SK-N-SH (cell line): ENCODE data around the gene LLGL2. TPM values are rescaled to one million over a fixed set of nuclear protein-coding genes. Genes with fewer than 3 reads are reported as not detected.

ENCODE experiments used
- CTCF ChIA-PET: fragments of 300-600, 350-600 bp; formaldehyde crosslinking; extraction: SDS; loops from one replicate; lab custom pipeline; 2021; lab: Yijun Ruan, JAX
- POLR2A ChIA-PET: fragments of 350-600 bp; sonication (Branson Sonifier 250); formaldehyde crosslinking; extraction: SDS; loops from one replicate; lab custom pipeline; 2020; ENCODE audit warnings: antibody characterized with exemption, inconsistent platforms; lab: Yijun Ruan, JAX
- DNase-seq: peaks from one replicate; pipeline ENCODE4 v3.0.0; 2012
- H2AFZ ChIP-seq: fragments of 200-600 bp; sonication (generic); 2 replicates; pipeline ENCODE4 v1.8.1; 2016; ENCODE audit warnings: antibody characterized with exemption, mild to moderate bottlenecking, low read depth
- H3F3A ChIP-seq: fragments of 200-600 bp; sonication (generic); replicated peaks from 2 replicates; pipeline ENCODE3; 2016; ENCODE audit warnings: antibody characterized with exemption, mild to moderate bottlenecking; ENCODE audit not compliant: insufficient read depth
- H3K27ac ChIP-seq, 2 experiments: fragments of 200-500 bp in 1 of 2; fragments of 200-600 bp in 1 of 2; sonication (Bioruptor generic) in 1 of 2; sonication (generic), shearing (Covaris generic) in 1 of 2; 2 replicates each; pipeline versions ENCODE4 v1.5.1 to v1.6.1; 2014 to 2016; ENCODE audit warnings: low read depth in 2 of 2, inconsistent platforms in 1 of 2, low read length in 1 of 2, mild to moderate bottlenecking in 1 of 2, mixed read lengths in 1 of 2
- H3K27me3 ChIP-seq: fragments of 200-600 bp; sonication (generic), shearing (Covaris generic); 2 replicates; pipeline ENCODE4 v1.6.1; 2016; ENCODE audit warnings: mixed run types; ENCODE audit not compliant: insufficient read depth
- H3K36me3 ChIP-seq, 2 experiments: fragments of 200-500 bp in 1 of 2; fragments of 200-600 bp in 1 of 2; sonication (Bioruptor generic) in 1 of 2; sonication (generic) in 1 of 2; replicated peaks in 1 of 2; 2 replicates each; pipeline versions ENCODE3 to v1.5.1; 2014 to 2016; ENCODE audit warnings: low read length in 1 of 2, mild to moderate bottlenecking in 1 of 2; ENCODE audit not compliant: insufficient read depth in 2 of 2, control insufficient read depth in 1 of 2
- H3K4me1 ChIP-seq, 2 experiments: fragments of 200-500 bp in 1 of 2; fragments of 200-600 bp in 1 of 2; sonication (Bioruptor generic) in 1 of 2; sonication (generic), shearing (Covaris generic) in 1 of 2; 2 replicates each; pipeline versions ENCODE4 v1.5.1 to v1.6.1; 2014 to 2016; ENCODE audit warnings: low read depth in 1 of 2, low read length in 1 of 2, mixed run types in 1 of 2; ENCODE audit not compliant: insufficient read depth in 2 of 2, control insufficient read depth in 1 of 2
- H3K4me2 ChIP-seq: fragments of 200-600 bp; sonication (generic), shearing (Covaris generic); 2 replicates; pipeline ENCODE4 v1.6.1; 2017; ENCODE audit warnings: mixed run types
- H3K4me3 ChIP-seq, 2 experiments: fragments of 200-500 bp in 1 of 2; fragments of 200-600 bp in 1 of 2; sonication (Bioruptor generic) in 1 of 2; sonication (generic), shearing (Covaris generic) in 1 of 2; 2 replicates each; pipeline versions ENCODE4 v1.5.1 to v1.8.1; 2014 to 2016; ENCODE audit warnings: low read depth in 2 of 2, inconsistent platforms in 1 of 2, low read length in 1 of 2, mild to moderate bottlenecking in 1 of 2, mixed read lengths in 1 of 2, moderate library complexity in 1 of 2
- H3K79me2 ChIP-seq: fragments of 200-600 bp; sonication (generic); 2 replicates; pipeline ENCODE4 v1.8.1; 2017; ENCODE audit warnings: mild to moderate bottlenecking; ENCODE audit not compliant: insufficient read depth
- H3K9ac ChIP-seq: fragments of 200-600 bp; sonication (generic); 2 replicates; pipeline ENCODE4 v1.6.1; 2017; ENCODE audit warnings: mixed run types
- H3K9me2 ChIP-seq: fragments of 200-600 bp; sonication (generic); 2 replicates; pipeline ENCODE4 v1.6.1; 2017; ENCODE audit warnings: mixed run types
- H3K9me3 ChIP-seq: fragments of 200-600 bp; sonication (generic); 2 replicates; pipeline ENCODE4 v1.6.1; 2017; ENCODE audit warnings: mixed run types, mild to moderate bottlenecking, moderate library complexity
- H4K20me1 ChIP-seq: fragments of 200-600 bp; sonication (generic); 2 replicates; pipeline ENCODE4 v1.6.1; 2017; ENCODE audit warnings: mild to moderate bottlenecking, mixed run types; ENCODE audit not compliant: insufficient read depth
- EZH2phosphoT487 ChIP-seq: fragments of 200-600 bp; sonication (generic); IDR thresholded peaks from 2 replicates; pipeline ENCODE4 v1.6.1; 2017; ENCODE audit warnings: low read depth, mixed run types, mild to moderate bottlenecking, antibody characterized with exemption, moderate library complexity, borderline replicate concordance
- POLR2AphosphoS5 ChIP-seq: IDR thresholded peaks from 2 replicates; pipeline ENCODE4 v1.6.1; 2012; ENCODE audit warnings: low read depth, low read length
- WGBS: methylation state at CpG from one replicate; pipeline ENCODE4 v1.1.6; 2017; ENCODE audit warnings: low lambda C conversion rate; 5-methylcytosine and 5-hydroxymethylcytosine counted together
- polyA plus RNA-seq, 3 experiments: library from polyadenylated mRNA; depleted of rRNA; stranded (reverse); fragments of >200 nt; gene quantifications; 2 replicates each; pipeline ENCODE4 v1.2.3, GENCODE V29; 2012

Gene LLGL2
- polyA plus RNA-seq, 1 of the 3 experiments (the other 2 are of a cell fraction), result 6.7 TPM

DNA sequence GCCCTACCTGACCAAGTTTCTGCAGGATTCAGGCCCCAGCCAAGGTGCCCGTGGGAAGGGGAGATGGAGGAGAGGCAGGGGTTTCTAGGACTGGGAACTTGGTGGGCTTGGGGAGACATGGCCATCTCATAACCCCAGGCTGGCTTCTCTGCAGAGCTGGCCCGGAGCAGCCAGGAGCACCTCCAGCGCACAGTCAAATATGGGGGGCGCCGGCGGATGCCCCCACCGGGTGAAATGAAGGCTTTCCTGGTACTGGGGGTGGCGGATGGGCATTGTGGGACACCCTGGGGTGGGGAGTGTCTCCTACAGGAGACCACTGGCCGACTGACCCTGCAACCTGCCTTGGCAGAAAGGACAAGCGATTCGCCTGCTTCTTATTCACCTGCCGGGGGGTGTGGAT, 98.5 kb downstream of the LLGL2 start:
- peaks cover 0 to 33% of the 10 kb centered on the region in 2 experiments; a peak in 1 of 4 replicates for H3K4me1 ChIP-seq
- CTCF ChIA-PET, result interaction anchor here (1.1 to 37.9 kb wide), 7 partner anchors 10 to 127 kb away, joined by 3 to 1370 read pairs (median 8); partner anchors contain the start of genes GALK1 and SMIM5
- H3K36me3 ChIP-seq, result peaks cover 0 to 21% of the 10 kb centered on the region in 2 experiments
- POLR2A ChIA-PET, result interaction anchor here (0.8 kb wide), 1 partner anchor 43 kb away, joined by 4 read pairs; the partner anchor contains the start of genes RECQL5 and SAP30BP
- WGBS, result 46% methylated on average over 11 of the region's 12 CpGs
- H3K4me2 ChIP-seq, result no peak overlapping the region
- H3K27me3 ChIP-seq, result no peaks in the 10 kb centered on the region
- H3K9me2 ChIP-seq, result no peaks in the 10 kb centered on the region
- H2AFZ ChIP-seq, result no peak overlapping the region
- no peak for DNase-seq
- no peaks in the 10 kb centered on the region for H3K79me2 ChIP-seq
- no peak for TF ChIP-seq EZH2phosphoT487
- 0 out of 2 replicates have a peak, but pooled peaks have one; percentile 23 for TF ChIP-seq POLR2AphosphoS5
- TF ChIP-seq, all 33 proteins: peak for 1
- Histone ChIP-seq H3F3A (no peaks in the 10 kb centered on the region), H3K9ac (no peak overlapping the region), H4K20me1 (no peaks in the 10 kb centered on the region), H3K4me3 (no peak overlapping the region), H3K9me3 (no peaks in the 10 kb centered on the region), H3K27ac (no peak overlapping the region)

Other genes starting within 250 kb of the LLGL2 start
- 11.7 and 13.2 TPM in 2 replicates for gene SLC25A19, start 236.3 kb upstream of the LLGL2 start, polyA plus RNA-seq (2012; rRNA removed)
- gene GRB2, start 120.0 kb upstream of the LLGL2 start, polyA plus RNA-seq (2012; rRNA removed), result 81.6 and 89.6 TPM in 2 replicates
- gene TMEM94, start 69.1 kb upstream of the LLGL2 start, polyA plus RNA-seq (2012; rRNA removed), result 68.0 and 89.9 TPM in 2 replicates
- gene CASKIN2, start 10.2 kb upstream of the LLGL2 start, polyA plus RNA-seq (2012; rRNA removed), result 5.2 and 6.5 TPM in 2 replicates
- gene TSEN54, start 9.2 kb upstream of the LLGL2 start, polyA plus RNA-seq (2012; rRNA removed), result 29.8 and 37.7 TPM in 2 replicates
- gene MYO15B, start 62.1 kb downstream of the LLGL2 start, polyA plus RNA-seq (2012; rRNA removed), result 9.7 and 10.3 TPM in 2 replicates
- 0.02 TPM in 1 of 2 replicates, not detected in the other for gene SMIM5, start 107.7 kb downstream of the LLGL2 start, polyA plus RNA-seq (2012; rRNA removed)
- gene RECQL5, start 141.5 kb downstream of the LLGL2 start, polyA plus RNA-seq (2012; rRNA removed), result 22.5 and 25.3 TPM in 2 replicates
- gene SAP30BP, start 141.6 kb downstream of the LLGL2 start, polyA plus RNA-seq (2012; rRNA removed), result 145 and 158 TPM in 2 replicates
- gene ITGB4, start 195.8 kb downstream of the LLGL2 start, polyA plus RNA-seq (2012; rRNA removed), result 3.6 and 7.0 TPM in 2 replicates
- 36.5 and 39.2 TPM in 2 replicates for gene GALK1, start 239.5 kb downstream of the LLGL2 start, polyA plus RNA-seq (2012; rRNA removed)